CD4-positive, alpha-beta T cell (primary cell): Measurements from ENCODE around the gene ST3GAL2. TPM values are rescaled to one million over a fixed set of nuclear protein-coding genes. Genes with fewer than 3 reads are reported as not detected.

Experiments
- ATAC-seq: fragments of 200-7000 bp; cut with Tn5 transposase; one replicate; pipeline ENCODE4 v1.10.0; 2022; ENCODE audit warnings: mild to moderate bottlenecking; ENCODE audit not compliant: poor library complexity
- CTCF ChIA-PET: fragments of 350-600 bp; sonication (Branson Sonifier 250); formaldehyde crosslinking; loops from one replicate; lab custom pipeline; 2021; ENCODE audit warnings: antibody characterized with exemption, inconsistent platforms; lab: Charles Lee
- POLR2A ChIA-PET: fragments of 350-600 bp; sonication (Branson Sonifier 250); formaldehyde crosslinking; loops from one replicate; lab custom pipeline; 2021; ENCODE audit warnings: antibody characterized with exemption, inconsistent platforms; lab: Charles Lee
- DNase-seq, 14 experiments: peaks; one replicate each; pipeline ENCODE4 v3.0.0-alpha.2; 2013 to 2020; ENCODE audit warnings: mixed read lengths in 2 of 14
- H3K27ac ChIP-seq, 2 donors: one replicate each; pipeline versions ENCODE4 v1.5.1 to v1.7.0; 2013; ENCODE audit warnings: low read length in 2 of 2, low read depth in 1 of 2, mild to moderate bottlenecking in 1 of 2
- H3K27me3 ChIP-seq, 2 experiments: 1 replicate in 1 of 2; 2 replicates in 1 of 2; pipeline versions ENCODE4 v1.6.1 to v1.7.0; 2013; ENCODE audit warnings: low read length in 2 of 2, control low read depth in 1 of 2, mild to moderate bottlenecking in 1 of 2, moderate library complexity in 1 of 2; ENCODE audit not compliant: insufficient read depth in 2 of 2, control insufficient read depth in 1 of 2
- H3K36me3 ChIP-seq: one replicate; pipeline ENCODE4 v1.6.1; 2013; ENCODE audit warnings: low read length, control low read depth; ENCODE audit not compliant: insufficient read depth
- H3K4me1 ChIP-seq: one replicate; pipeline ENCODE4 v1.6.1; 2013; ENCODE audit warnings: low read length, control low read depth; ENCODE audit not compliant: insufficient read depth
- H3K4me3 ChIP-seq: one replicate; pipeline ENCODE4 v1.5.1; 2013; ENCODE audit warnings: mild to moderate bottlenecking, low read length, moderate library complexity
- H3K9me3 ChIP-seq, 2 experiments: 1 replicate in 1 of 2; 2 replicates in 1 of 2; pipeline versions ENCODE4 v1.6.1 to v1.7.0; 2013; ENCODE audit warnings: low read length in 2 of 2, mild to moderate bottlenecking in 2 of 2, control low read depth in 1 of 2, moderate library complexity in 1 of 2; ENCODE audit not compliant: control insufficient read depth in 1 of 2, insufficient read depth in 1 of 2
- H3K27ac Mint-ChIP-seq: one replicate; pipeline ENCODE4 v1.8.0; 2020; ENCODE audit warnings: mixed read lengths
- H3K27me3 Mint-ChIP-seq: one replicate; pipeline ENCODE4 v1.8.0; 2021; ENCODE audit warnings: mixed read lengths
- H3K36me3 Mint-ChIP-seq: one replicate; pipeline ENCODE4 v1.8.0; 2021; ENCODE audit warnings: low read depth, mixed read lengths
- H3K4me1 Mint-ChIP-seq: one replicate; pipeline ENCODE4 v1.8.0; 2021; ENCODE audit warnings: low read depth, mixed read lengths
- H3K4me3 Mint-ChIP-seq: one replicate; pipeline ENCODE4 v1.8.0; 2020; ENCODE audit warnings: mild to moderate bottlenecking, mixed read lengths
- H3K9me3 Mint-ChIP-seq: one replicate; pipeline ENCODE4 v1.8.0; 2020; ENCODE audit warnings: mixed read lengths
- intact Hi-C, 2 experiments: fragments of 100-400 bp; cut with DNase I in 1 of 2; cut with micrococcal nuclease in 1 of 2; formaldehyde crosslinking; loops; one replicate each; pipeline versions ENCODE4 v1.15.1 to v1.9.0; 2023 to 2025; cut with DNase I, micrococcal nuclease
- total RNA-seq, 174 experiments: library from RNA in 2 of 174; stranded (reverse) in 2 of 174; gene quantifications; one replicate each; pipeline ENCODE4 v1.2.3 and lab custom pipeline; 2021 to 2026
- TF ChIP-seq, protein P1 (sequence below): fragments of 200-600 bp; IDR thresholded peaks from one replicate; pipeline ENCODE4 v1.8.0; 2022; ENCODE audit warnings: antibody characterized with exemption, mild to moderate bottlenecking

Gene ST3GAL2
- total RNA-seq, 2 experiments from 2014 or later, result 9.8 to 11.1 TPM

DNA sequence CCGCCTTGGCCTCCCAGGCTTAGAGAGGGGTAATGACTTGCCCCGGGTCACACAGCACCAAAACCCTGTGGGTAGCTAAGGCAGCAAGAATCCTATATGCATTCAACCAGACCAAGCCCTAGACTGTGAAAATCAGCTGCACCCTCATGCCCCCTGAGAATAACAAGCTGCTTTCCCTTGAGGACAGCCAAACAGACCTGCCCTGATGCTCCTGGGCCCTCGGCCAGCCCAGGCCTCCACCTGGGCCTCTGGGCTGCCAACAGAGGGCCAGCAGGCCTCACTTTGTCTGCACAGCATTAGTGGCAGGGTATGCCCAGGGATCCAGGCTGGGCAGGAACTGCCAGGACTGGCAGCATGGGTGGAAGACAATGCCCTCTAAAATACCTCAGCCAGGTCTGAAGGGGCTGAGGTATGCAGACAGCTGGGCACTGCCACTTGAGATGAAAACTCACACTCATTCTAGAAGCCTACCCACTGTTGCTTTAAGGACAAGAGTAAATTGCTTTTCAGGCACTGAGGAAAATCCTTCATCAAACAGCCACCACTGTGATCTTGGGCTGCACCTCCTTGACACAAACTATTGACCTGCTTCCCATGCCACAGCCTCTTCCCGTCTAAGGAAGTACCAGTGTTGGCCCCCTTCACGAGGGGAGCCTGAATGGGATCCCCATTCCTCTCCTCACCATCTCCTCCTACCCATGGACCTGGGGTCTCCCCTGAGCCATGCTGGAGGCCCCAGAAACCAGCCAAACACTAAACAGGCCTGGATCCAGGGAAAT lies 8.8 kb downstream of the ST3GAL2 start:
- ATAC-seq, result no peak

DNA sequence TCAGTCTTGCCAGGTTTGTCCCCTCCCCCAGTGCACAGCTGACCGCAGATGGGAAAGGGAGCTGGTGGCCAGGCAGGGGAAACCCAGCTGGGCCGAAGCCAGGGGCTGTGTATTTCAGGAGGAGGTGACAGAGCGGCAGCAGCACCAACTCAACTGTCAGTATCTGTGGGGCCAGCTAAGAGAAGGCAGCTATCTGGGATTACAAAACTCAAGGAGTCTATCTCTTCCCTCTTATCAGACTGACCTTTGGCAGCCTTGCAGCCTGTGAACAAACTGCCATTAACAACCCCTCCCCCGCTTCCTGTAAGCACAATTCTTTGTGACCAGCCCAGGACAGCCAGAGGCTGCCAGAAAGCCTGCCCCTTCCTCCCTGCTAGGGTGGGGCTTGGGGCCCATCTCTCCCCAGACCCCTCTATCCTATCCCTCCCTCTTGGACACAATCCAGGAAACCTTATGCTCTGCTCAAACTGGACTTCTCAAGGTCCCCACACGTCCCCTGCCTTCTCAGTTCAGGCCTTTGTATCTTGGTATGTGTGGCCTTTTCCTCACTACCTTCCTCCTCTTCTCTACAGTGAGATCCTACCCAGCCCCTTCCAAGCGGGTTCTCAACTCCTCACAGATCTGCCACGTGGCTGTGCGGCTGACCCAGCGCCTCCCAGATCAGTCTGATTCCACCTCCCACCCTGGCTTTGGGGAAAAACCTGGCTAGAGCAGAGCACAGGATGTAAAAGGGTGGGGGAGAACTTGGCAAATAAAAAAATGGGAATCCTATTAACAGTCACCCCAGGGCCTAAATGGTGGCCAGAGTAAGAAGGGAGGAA lies 10.5 kb downstream of the ST3GAL2 start:
- Mint-ChIP-seq H3K27me3 (no peaks in the 10 kb centered on the region), H3K4me1 (peaks cover 51% of the 10 kb centered on the region), H3K4me3 (no peak overlapping the region), H3K27ac (peak overlapping the region; percentile 77), H3K36me3 (peaks cover 6% of the 10 kb centered on the region), H3K9me3 (no peaks in the 10 kb centered on the region)
- Histone ChIP-seq H3K4me3 (no peak overlapping the region), H3K36me3 (peaks cover 8% of the 10 kb centered on the region), H3K27me3 (no peaks in the 10 kb centered on the region), H3K4me1 (peaks cover 53% of the 10 kb centered on the region), H3K9me3 (no peaks in the 10 kb centered on the region), H3K27ac (no peak overlapping the region)
- CTCF ChIA-PET, result no interaction called here
- POLR2A ChIA-PET, result interaction anchor here (1.1 kb wide), 1 partner anchor 47 kb away, joined by 3 read pairs; no protein-coding TSS in a partner anchor
- intact Hi-C loops, result no loop called here
- TF ChIP-seq, protein P1, sequence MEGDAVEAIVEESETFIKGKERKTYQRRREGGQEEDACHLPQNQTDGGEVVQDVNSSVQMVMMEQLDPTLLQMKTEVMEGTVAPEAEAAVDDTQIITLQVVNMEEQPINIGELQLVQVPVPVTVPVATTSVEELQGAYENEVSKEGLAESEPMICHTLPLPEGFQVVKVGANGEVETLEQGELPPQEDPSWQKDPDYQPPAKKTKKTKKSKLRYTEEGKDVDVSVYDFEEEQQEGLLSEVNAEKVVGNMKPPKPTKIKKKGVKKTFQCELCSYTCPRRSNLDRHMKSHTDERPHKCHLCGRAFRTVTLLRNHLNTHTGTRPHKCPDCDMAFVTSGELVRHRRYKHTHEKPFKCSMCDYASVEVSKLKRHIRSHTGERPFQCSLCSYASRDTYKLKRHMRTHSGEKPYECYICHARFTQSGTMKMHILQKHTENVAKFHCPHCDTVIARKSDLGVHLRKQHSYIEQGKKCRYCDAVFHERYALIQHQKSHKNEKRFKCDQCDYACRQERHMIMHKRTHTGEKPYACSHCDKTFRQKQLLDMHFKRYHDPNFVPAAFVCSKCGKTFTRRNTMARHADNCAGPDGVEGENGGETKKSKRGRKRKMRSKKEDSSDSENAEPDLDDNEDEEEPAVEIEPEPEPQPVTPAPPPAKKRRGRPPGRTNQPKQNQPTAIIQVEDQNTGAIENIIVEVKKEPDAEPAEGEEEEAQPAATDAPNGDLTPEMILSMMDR, result no peak
- no peak for ATAC-seq
- DNase-seq, result peak in 6 of 14 experiments; percentile 9 to 77 (median 38)

More for the DNA sequence above, 8.8 kb downstream of the ST3GAL2 start:
- ChIA-PET CTCF (no interaction called here), POLR2A (interaction anchor here (1.3 kb wide), 1 partner anchor 49 kb away, joined by 7 read pairs; no protein-coding TSS in a partner anchor)
- no peaks in the 10 kb centered on the region for H3K27me3 ChIP-seq
- DNase-seq, result no peak
- Mint-ChIP-seq H3K27ac (peak overlapping the region; percentile 86), H3K4me1 (peaks cover 68% of the 10 kb centered on the region), H3K9me3 (no peaks in the 10 kb centered on the region), H3K27me3 (no peaks in the 10 kb centered on the region), H3K36me3 (peaks cover 4% of the 10 kb centered on the region), H3K4me3 (peak overlapping the region; percentile 61)
- intact Hi-C loops, result loop anchor here in 1 of 2 experiments (2.0 kb wide), 1 partner anchor 49 kb away; no protein-coding TSS in a partner anchor
- H3K36me3 ChIP-seq, result peaks cover 6% of the 10 kb centered on the region
- no peak overlapping the region for H3K4me3 ChIP-seq
- H3K27ac ChIP-seq, result peak overlapping the region; percentile 73 to 79
- H3K9me3 ChIP-seq, result no peaks in the 10 kb centered on the region
- peaks cover 66% of the 10 kb centered on the region for H3K4me1 ChIP-seq
- TF ChIP-seq, protein P1, result no peak

DNA sequence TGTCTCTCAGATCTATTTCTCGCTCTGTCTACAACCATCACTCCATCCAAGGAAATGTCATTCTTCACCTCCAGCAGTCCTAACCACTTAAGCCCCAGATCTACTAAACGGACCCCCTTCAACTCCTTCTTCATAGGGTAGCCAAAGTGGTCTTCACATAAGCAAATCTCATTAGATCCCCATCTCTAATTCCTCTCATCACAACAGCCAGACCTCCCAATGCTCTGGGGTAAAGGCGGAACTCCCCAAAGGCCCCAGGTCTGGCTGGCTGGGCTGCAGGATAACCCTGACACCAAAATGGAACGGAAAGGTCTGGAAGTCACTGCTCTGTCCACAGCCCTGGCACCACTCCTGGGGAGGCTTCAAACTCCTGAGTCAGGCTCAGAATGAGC lies 11.1 kb downstream of the ST3GAL2 start:
- Mint-ChIP-seq H3K27me3 (no peaks in the 10 kb centered on the region), H3K4me1 (peaks cover 47% of the 10 kb centered on the region), H3K27ac (peak overlapping the region; percentile 4), H3K4me3 (no peak overlapping the region), H3K36me3 (peaks cover 8% of the 10 kb centered on the region), H3K9me3 (no peaks in the 10 kb centered on the region)
- intact Hi-C loops, result no loop called here
- TF ChIP-seq, protein P1, result no peak
- Histone ChIP-seq H3K9me3 (no peaks in the 10 kb centered on the region), H3K4me3 (no peak overlapping the region), H3K36me3 (peaks cover 8% of the 10 kb centered on the region), H3K4me1 (peaks cover 52% of the 10 kb centered on the region), H3K27me3 (no peaks in the 10 kb centered on the region), H3K27ac (no peak overlapping the region)
- ATAC-seq, result no peak
- CTCF ChIA-PET, result no interaction called here
- no peak for DNase-seq
- POLR2A ChIA-PET, result interaction anchor here (1.1 kb wide), 1 partner anchor 46 kb away, joined by 3 read pairs; no protein-coding TSS in a partner anchor
